SK-N-SH treated with all-trans-retinoic acid at 6 μM for 48 hours (cell line): Measurements from ENCODE around the gene CREBBP.

ENCODE experiments used
- ATAC-seq: fragments of 200-7000 bp; cut with Tn5 transposase; 3 replicates; pipeline ENCODE4 v1.9.1; 2020; ENCODE audit warnings: mild to moderate bottlenecking, moderate library complexity
- ARNTL ChIP-seq: fragments of 450-650 bp; formaldehyde crosslinking; IDR thresholded peaks from 2 replicates; pipeline ENCODE4 v1.5.0; 2020; ENCODE audit warnings: low read depth, mild to moderate bottlenecking, moderate library complexity, borderline replicate concordance
- BACH2 ChIP-seq: fragments of 250-450 bp; sonication (Bioruptor Pico); IDR thresholded peaks from 2 replicates; pipeline ENCODE4 v1.9.0; 2021; ENCODE audit warnings: mild to moderate bottlenecking, borderline replicate concordance
- CREB5 ChIP-seq: fragments of 250-450 bp; sonication (Bioruptor Pico); IDR thresholded peaks from 2 replicates; pipeline ENCODE4 v1.5.1; 2020; ENCODE audit warnings: low read depth, mild to moderate bottlenecking, moderate library complexity
- CSDC2 ChIP-seq: fragments of 250-450 bp; sonication (Bioruptor Pico); IDR thresholded peaks from 2 replicates; pipeline ENCODE4 v1.5.0; 2020; ENCODE audit warnings: mild to moderate bottlenecking, moderate library complexity
- CSRNP3 ChIP-seq: fragments of 250-450 bp; sonication (Bioruptor Pico); IDR thresholded peaks from 2 replicates; pipeline ENCODE4 v1.5.1; 2021; ENCODE audit warnings: mild to moderate bottlenecking, moderate library complexity
- ESRRG ChIP-seq: fragments of 250-450 bp; sonication (Bioruptor Pico); IDR thresholded peaks from 2 replicates; pipeline ENCODE4 v1.6.1; 2021; ENCODE audit warnings: mild to moderate bottlenecking
- GLIS3 ChIP-seq: fragments of 250-450 bp; sonication (Bioruptor Pico); IDR thresholded peaks from 2 replicates; pipeline ENCODE4 v1.5.0; 2020; ENCODE audit warnings: mild to moderate bottlenecking, moderate library complexity
- ISL1 ChIP-seq: fragments of 250-450 bp; sonication (Bioruptor Pico); IDR thresholded peaks from 2 replicates; pipeline ENCODE4 v2.1.2; 2022; ENCODE audit warnings: mild to moderate bottlenecking, moderate library complexity
- OSR1 ChIP-seq: fragments of 250-450 bp; sonication (Bioruptor Pico); IDR thresholded peaks from 2 replicates; pipeline ENCODE4 v1.8.0; 2022; ENCODE audit warnings: moderate library complexity, mild to moderate bottlenecking, inconsistent platforms
- PATZ1 ChIP-seq: fragments of 250-450 bp; sonication (Bioruptor Pico); IDR thresholded peaks from 2 replicates; pipeline ENCODE4 v1.8.0; 2020; ENCODE audit warnings: mild to moderate bottlenecking, moderate library complexity, borderline replicate concordance
- POU6F1 ChIP-seq: fragments of 250-450 bp; sonication (Bioruptor Pico); IDR thresholded peaks from 2 replicates; pipeline ENCODE4 v1.8.0; 2021; ENCODE audit warnings: low read depth, mild to moderate bottlenecking, moderate library complexity, borderline replicate concordance
- PPARA ChIP-seq: fragments of 250-450 bp; sonication (Bioruptor Pico); IDR thresholded peaks from 2 replicates; pipeline ENCODE4 v1.5.0; 2020; ENCODE audit warnings: mild to moderate bottlenecking, borderline replicate concordance
- RARB ChIP-seq: fragments of 250-450 bp; sonication (Bioruptor Pico); IDR thresholded peaks from 2 replicates; pipeline ENCODE4 v1.8.0; 2021; ENCODE audit warnings: mild to moderate bottlenecking, moderate library complexity
- TCF4 ChIP-seq: fragments of 250-450 bp; sonication (Bioruptor Pico); IDR thresholded peaks from 2 replicates; pipeline ENCODE4 v1.8.0; 2021; ENCODE audit warnings: mild to moderate bottlenecking, moderate library complexity, borderline replicate concordance
- TOX ChIP-seq: fragments of 250-450 bp; sonication (Bioruptor Pico); IDR thresholded peaks from 2 replicates; pipeline ENCODE4 v1.8.0; 2021; ENCODE audit warnings: mild to moderate bottlenecking, moderate library complexity, borderline replicate concordance
- TSHZ2 ChIP-seq: fragments of 250-450 bp; sonication (Bioruptor Pico); IDR thresholded peaks from 2 replicates; pipeline ENCODE4 v1.5.0; 2020; ENCODE audit warnings: mild to moderate bottlenecking, moderate library complexity
- ZC3H10 ChIP-seq: fragments of 250-450 bp; sonication (Bioruptor Pico); IDR thresholded peaks from 2 replicates; pipeline ENCODE4 v1.5.1; 2021; ENCODE audit warnings: mild to moderate bottlenecking, moderate library complexity
- ZFP3 ChIP-seq: fragments of 250-450 bp; sonication (Bioruptor Pico); IDR thresholded peaks from 2 replicates; pipeline ENCODE4 v1.5.0; 2020; ENCODE audit warnings: mild to moderate bottlenecking, moderate library complexity
- ZFP30 ChIP-seq: fragments of 450-650 bp; formaldehyde crosslinking; IDR thresholded peaks from 2 replicates; pipeline ENCODE4 v1.5.0; 2022; ENCODE audit warnings: mild to moderate bottlenecking, moderate library complexity
- ZNF565 ChIP-seq: fragments of 450-650 bp; formaldehyde crosslinking; conservative IDR thresholded peaks from 2 replicates; pipeline ENCODE4 v1.5.0; 2020; ENCODE audit warnings: low read depth, mild to moderate bottlenecking, moderate library complexity
- ZNF70 ChIP-seq: fragments of 450-650 bp; formaldehyde crosslinking; IDR thresholded peaks from 2 replicates; pipeline ENCODE4 v1.5.0; 2020; ENCODE audit warnings: mild to moderate bottlenecking, moderate library complexity
- ZNF8 ChIP-seq: fragments of 450-650 bp; formaldehyde crosslinking; IDR thresholded peaks from 2 replicates; pipeline ENCODE4 v1.5.0; 2020; ENCODE audit warnings: mild to moderate bottlenecking, moderate library complexity

The CREBBP gene

GRCh38 chr16:3738128-3738527 is 142.4 kb downstream of the CREBBP start (continued):
- no peak for TF ChIP-seq TSHZ2 (CRISPR knock-in tag)
- TF ChIP-seq GLIS3 (CRISPR knock-in tag): no peak
- TF ChIP-seq ESRRG: no peak

- ATAC-seq: no peak
- TF ChIP-seq TOX (CRISPR knock-in tag): no peak
- no peak for TF ChIP-seq ZNF70 (CRISPR knock-in tag)
- TF ChIP-seq TCF4 (CRISPR knock-in tag): no peak
- no peak for TF ChIP-seq ISL1 (CRISPR knock-in tag)
- no peak for TF ChIP-seq RARB (CRISPR knock-in tag)
- TF ChIP-seq CSRNP3 (CRISPR knock-in tag): no peak
- no peak for TF ChIP-seq POU6F1 (CRISPR knock-in tag)
- TF ChIP-seq OSR1: no peak
- TF ChIP-seq ZNF8: no peak
- TF ChIP-seq ZFP3 (CRISPR knock-in tag): no peak
- TF ChIP-seq ZFP30 (CRISPR knock-in tag): no peak
- no peak for TF ChIP-seq CREB5 (CRISPR knock-in tag)
- TF ChIP-seq ARNTL (CRISPR knock-in tag): no peak
- TF ChIP-seq PATZ1 (CRISPR knock-in tag): no peak
- no peak for TF ChIP-seq ZNF565
- no peak for TF ChIP-seq ZC3H10 (CRISPR knock-in tag)
- TF ChIP-seq BACH2: no peak
- TF ChIP-seq CSDC2 (CRISPR knock-in tag): no peak
- TF ChIP-seq, all 23 proteins: peak for 0
These were observed 143.3 kb downstream of the CREBBP start for GRCh38 chr16:3737181-3737580.

GRCh38 chr16:3736116-3736515 is 144.4 kb downstream of the CREBBP start:
- TF ChIP-seq CSRNP3 (CRISPR knock-in tag) (no peak), ZNF8 (no peak), ZFP30 (CRISPR knock-in tag) (no peak), OSR1 (no peak), PATZ1 (CRISPR knock-in tag) (no peak), GLIS3 (CRISPR knock-in tag) (no peak), PPARA (CRISPR knock-in tag) (no peak), ARNTL (CRISPR knock-in tag) (no peak)
- ATAC-seq: no peak
